ENCODE measurements around the gene RRP8. TPM values are rescaled to one million over a fixed set of nuclear protein-coding genes. Genes with fewer than 3 reads are reported as not detected.
A peak's percentile ranks its signal among the peaks of the same experiment; 100 is the strongest.

RRP8 gene
- total and polyA plus RNA-seq, 2 donors (not counting 1 experiment from before 2014, with no cell fraction given): 12.1 to 13.2 TPM

- Histone ChIP-seq H3K79me2 (ENCODE audit: control insufficient read depth, insufficient read depth, low read length) (peaks cover 13% of the 10 kb centered on the region), H3K4me2 (ENCODE audit: extremely low read depth, insufficient read depth, low read length) (no peak overlapping the region), H2AFZ (ENCODE audit: low read length) (no peak overlapping the region), H3K9me3 (ENCODE audit: control insufficient read depth, insufficient read depth, low read depth, low read length) (no peaks in the 10 kb centered on the region), H3K36me3 (ENCODE audit: control insufficient read depth, insufficient read depth, low read length) (peaks cover 6% of the 10 kb centered on the region), H3K27ac (ENCODE audit: insufficient read depth, low read length) (no peak overlapping the region), H4K20me1 (ENCODE audit: control insufficient read depth, extremely low read depth, insufficient read depth, low read length) (no peaks in the 10 kb centered on the region), H3K9ac (ENCODE audit: insufficient read depth, low read length) (no peak overlapping the region), H3K4me1 (ENCODE audit: control insufficient read depth, extremely low read depth, insufficient read depth, low read length) (peaks cover 4% of the 10 kb centered on the region), H3K4me3 (replicated peaks in 1 of 4; ENCODE audit: control extremely low read depth in 1 of 4, insufficient read depth in 1 of 4, low read depth in 3 of 4, low read length in 4 of 4) (no peak overlapping the region), H3K27me3 (ENCODE audit: control insufficient read depth, insufficient read depth, low read length) (no peaks in the 10 kb centered on the region)
- TF ChIP-seq CTCF (conservative IDR thresholded peaks at IDR 0.05 in 1 of 2, IDR thresholded peaks at IDR 0.05 in 1 of 2; ENCODE audit: low read depth in 1 of 2, low read length in 2 of 2) (no peak), EZH2 (IDR thresholded peaks at IDR 0.05; ENCODE audit: low read length, missing control alignments) (no peak)
- no peak for DNase-seq (ENCODE audit: low read depth in 2 of 2)
These were observed 17.2 kb upstream of the RRP8 start for GRCh38 chr11:6620636-6621035.

GRCh38 chr11:6619004-6619745 lies 15.8 kb upstream of the RRP8 start, which contains the start of gene TPP1:
Gene TPP1 (minus strand): TSS chr11:6619422. CDS start chr11:6619400, 22 bp downstream.
- no peaks in the 10 kb centered on the region for H4K20me1 ChIP-seq (ENCODE audit: control insufficient read depth, extremely low read depth, insufficient read depth, low read length)
- TF ChIP-seq EZH2 (IDR thresholded peaks at IDR 0.05; ENCODE audit: low read length, missing control alignments) (no peak), CTCF (conservative IDR thresholded peaks at IDR 0.05 in 1 of 2, IDR thresholded peaks at IDR 0.05 in 1 of 2; ENCODE audit: low read depth in 1 of 2, low read length in 2 of 2) (no peak)
- peak within 1 kb of the TSS; percentile 99 for H3K4me2 ChIP-seq (ENCODE audit: extremely low read depth, insufficient read depth, low read length)
- H3K79me2 ChIP-seq (ENCODE audit: control insufficient read depth, insufficient read depth, low read length): peaks cover 13% of the 10 kb centered on the region
- peaks cover 4% of the 10 kb centered on the region for H3K4me1 ChIP-seq (ENCODE audit: control insufficient read depth, extremely low read depth, insufficient read depth, low read length)
- peak within 1 kb of the TSS; percentile 96 for H2AFZ ChIP-seq (ENCODE audit: low read length)
- H3K4me3 ChIP-seq (replicated peaks in 1 of 4; ENCODE audit: control extremely low read depth in 1 of 4, insufficient read depth in 1 of 4, low read depth in 3 of 4, low read length in 4 of 4): peak within 1 kb of the TSS; percentile 93 to 99 (median 96)
- no peaks in the 10 kb centered on the region for H3K9me3 ChIP-seq (ENCODE audit: control insufficient read depth, insufficient read depth, low read depth, low read length)
- peak within 1 kb of the TSS; percentile 70 for H3K9ac ChIP-seq (ENCODE audit: insufficient read depth, low read length)
- H3K27ac ChIP-seq (ENCODE audit: insufficient read depth, low read length): peak within 1 kb of the TSS; percentile 88
- peak; percentile 89 to 95 for DNase-seq (ENCODE audit: low read depth in 2 of 2)
- peaks cover 10% of the 10 kb centered on the region for H3K36me3 ChIP-seq (ENCODE audit: control insufficient read depth, insufficient read depth, low read length)
- no peaks in the 10 kb centered on the region for H3K27me3 ChIP-seq (ENCODE audit: control insufficient read depth, insufficient read depth, low read length)

GRCh38 chr11:6618117-6619003 lies 14.9 kb upstream of the RRP8 start:
- Histone ChIP-seq H3K79me2 (ENCODE audit: control insufficient read depth, insufficient read depth, low read length) (peaks cover 13% of the 10 kb centered on the region), H4K20me1 (ENCODE audit: control insufficient read depth, extremely low read depth, insufficient read depth, low read length) (no peaks in the 10 kb centered on the region), H3K9ac (ENCODE audit: insufficient read depth, low read length) (peak overlapping the region; percentile 70), H3K4me3 (replicated peaks in 1 of 4; ENCODE audit: control extremely low read depth in 1 of 4, insufficient read depth in 1 of 4, low read depth in 3 of 4, low read length in 4 of 4) (peak overlapping the region; percentile 93 to 99 (median 96)), H2AFZ (ENCODE audit: low read length) (peak overlapping the region; percentile 96), H3K36me3 (ENCODE audit: control insufficient read depth, insufficient read depth, low read length) (peaks cover 11% of the 10 kb centered on the region), H3K4me2 (ENCODE audit: extremely low read depth, insufficient read depth, low read length) (peak overlapping the region; percentile 99), H3K4me1 (ENCODE audit: control insufficient read depth, extremely low read depth, insufficient read depth, low read length) (peaks cover 4% of the 10 kb centered on the region), H3K9me3 (ENCODE audit: control insufficient read depth, insufficient read depth, low read depth, low read length) (no peaks in the 10 kb centered on the region), H3K27ac (ENCODE audit: insufficient read depth, low read length) (peak overlapping the region; percentile 88), H3K27me3 (ENCODE audit: control insufficient read depth, insufficient read depth, low read length) (no peaks in the 10 kb centered on the region)
- TF ChIP-seq CTCF (conservative IDR thresholded peaks at IDR 0.05 in 1 of 2, IDR thresholded peaks at IDR 0.05 in 1 of 2; ENCODE audit: low read depth in 1 of 2, low read length in 2 of 2): peak in 1 of 2 donors; percentile 11
- TF ChIP-seq EZH2 (IDR thresholded peaks at IDR 0.05; ENCODE audit: low read length, missing control alignments): no peak
- peak; percentile 80 to 83 for DNase-seq (ENCODE audit: low read depth in 2 of 2)
